HG02610 (cell line): ENCODE data around the gene AUTS2.
"Not testable (repeated sequence)": the region's sequence is repeated elsewhere in the genome, so short reads cannot be mapped to it uniquely, and the experiment has no call there.

Experiments
- ATAC-seq: cut with Tn5 transposase; IDR thresholded peaks from one replicate; pipeline ENCODE4 v1.9.1; 2021; ENCODE audit warnings: mild to moderate bottlenecking, moderate library complexity; ENCODE audit not compliant: unreplicated experiment

Gene AUTS2

DNA sequence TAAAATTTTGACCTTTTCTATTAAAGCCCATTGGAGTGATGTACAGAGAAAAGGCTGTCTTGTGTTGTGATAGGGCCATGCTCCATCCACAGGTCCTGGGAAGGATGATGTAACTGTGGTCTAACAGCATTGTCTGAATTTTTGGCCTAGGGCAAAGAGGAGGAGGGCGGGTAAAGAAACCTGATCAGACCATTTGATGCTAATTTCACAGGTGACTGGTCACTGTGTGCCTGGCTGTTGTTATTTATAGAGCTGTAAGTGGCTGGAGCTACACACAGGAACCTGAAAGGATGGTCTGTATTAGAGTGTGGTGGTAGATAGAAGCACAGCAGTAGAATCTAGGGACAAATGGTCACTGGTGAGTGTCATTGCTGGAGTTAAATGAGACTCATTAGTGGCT, 182.1 kb downstream of the AUTS2 start:
- no peak for ATAC-seq

DNA sequence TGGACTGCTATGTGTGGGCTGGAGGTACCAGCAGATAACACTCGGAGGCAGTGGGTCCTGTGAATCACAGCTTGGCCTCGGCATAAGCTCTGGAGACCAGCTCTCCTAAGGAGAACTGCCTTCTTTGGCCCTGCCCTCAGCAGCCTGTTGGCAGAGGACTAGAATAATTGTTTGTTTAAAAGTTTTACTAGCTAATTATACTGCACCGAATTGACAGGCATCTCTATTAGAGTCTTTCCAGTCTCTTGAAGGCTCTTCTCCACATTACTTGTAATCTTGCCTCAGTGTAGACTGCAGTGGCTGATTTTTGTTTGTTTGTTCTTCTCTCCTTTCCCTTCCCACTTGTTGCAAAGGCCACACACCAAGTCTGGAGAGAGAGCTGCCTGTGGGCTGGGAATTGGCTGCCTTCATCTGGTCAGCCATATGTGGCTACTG, 183.2 kb downstream of the AUTS2 start:
- no peak for ATAC-seq

GRCh38 chr7:69782917-69783684, 184.8 kb downstream of the AUTS2 start:
- no peak for ATAC-seq

DNA sequence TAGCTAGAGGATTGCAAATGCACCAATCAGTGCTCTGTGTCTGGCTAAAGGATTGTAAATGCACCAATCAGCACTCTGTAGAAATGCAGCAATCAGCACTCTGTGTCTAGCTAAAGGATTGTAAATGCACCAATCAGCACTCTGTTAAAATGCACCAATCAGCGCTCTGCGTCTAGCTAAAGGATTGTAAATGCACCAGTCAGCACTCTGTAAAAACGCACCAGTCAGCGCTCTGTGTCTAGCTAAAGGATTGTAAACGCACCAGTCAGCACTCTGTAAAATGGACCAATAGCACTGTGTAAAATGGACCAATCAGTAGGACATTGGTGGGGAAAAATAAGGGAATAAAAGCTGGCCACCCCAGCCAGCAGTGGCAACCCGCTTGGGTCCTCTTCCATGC, 187.9 kb downstream of the AUTS2 start:
- ATAC-seq = not testable (repeated sequence)

- no peak for ATAC-seq
These were observed 188.6 kb downstream of the AUTS2 start for GRCh38 chr7:69786730-69787395.

GRCh38 chr7:69787736-69788431, 189.6 kb downstream of the AUTS2 start:
- no peak for ATAC-seq

DNA sequence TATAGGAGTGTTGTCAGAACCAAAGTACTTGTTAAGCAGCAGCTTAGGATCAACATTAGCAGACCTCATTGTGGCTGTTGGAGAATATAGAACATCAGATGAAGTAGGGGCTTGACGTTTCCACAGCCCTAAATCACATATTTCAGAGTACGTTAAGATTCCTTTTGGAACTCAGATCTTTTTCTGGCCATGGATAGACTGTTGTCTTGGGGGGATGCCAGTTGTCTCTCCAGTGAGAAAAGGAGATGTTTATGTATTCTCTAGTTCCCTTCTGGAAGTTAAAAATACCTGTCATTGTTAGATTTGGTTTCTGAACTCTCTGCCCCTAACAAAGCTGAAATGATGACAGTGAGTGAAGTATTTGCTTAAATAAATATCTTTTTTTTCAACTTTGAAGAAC, 191.3 kb downstream of the AUTS2 start:
- no peak for ATAC-seq

DNA sequence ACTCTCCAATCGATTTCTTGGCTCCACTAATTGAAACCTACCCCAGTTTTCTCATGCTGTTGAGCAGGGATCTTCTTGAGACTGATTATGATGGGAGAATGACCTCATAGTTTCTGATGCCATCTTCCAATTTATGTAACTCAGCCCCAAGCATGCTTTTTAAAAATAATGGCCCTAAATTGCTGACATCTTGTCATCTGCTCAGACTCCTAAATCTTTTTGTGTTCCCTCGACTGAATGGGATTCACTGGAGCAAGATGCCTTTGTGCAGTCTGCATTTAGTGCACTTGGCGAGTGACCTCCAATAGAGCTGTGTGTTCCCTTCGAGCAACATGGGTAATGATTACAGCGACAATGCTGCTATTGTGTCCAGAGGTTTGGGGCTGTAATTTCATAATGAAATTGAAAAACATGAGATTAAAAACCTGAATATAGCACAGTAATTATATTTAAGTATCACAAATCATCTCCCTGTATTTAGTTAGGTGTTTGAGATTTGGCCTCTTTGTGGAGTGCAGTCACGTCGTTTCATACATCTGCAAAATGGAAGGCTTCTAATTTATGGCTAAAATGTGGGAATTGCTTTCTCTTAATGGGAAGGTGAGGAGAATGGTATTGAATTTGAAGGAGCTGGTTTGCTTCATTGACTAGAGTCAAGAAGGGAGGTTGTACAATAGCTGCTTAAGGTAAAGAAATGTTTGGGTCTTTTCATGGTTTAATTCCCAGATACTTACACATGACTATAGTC, 192.9 kb downstream of the AUTS2 start:
- ATAC-seq = no peak

DNA sequence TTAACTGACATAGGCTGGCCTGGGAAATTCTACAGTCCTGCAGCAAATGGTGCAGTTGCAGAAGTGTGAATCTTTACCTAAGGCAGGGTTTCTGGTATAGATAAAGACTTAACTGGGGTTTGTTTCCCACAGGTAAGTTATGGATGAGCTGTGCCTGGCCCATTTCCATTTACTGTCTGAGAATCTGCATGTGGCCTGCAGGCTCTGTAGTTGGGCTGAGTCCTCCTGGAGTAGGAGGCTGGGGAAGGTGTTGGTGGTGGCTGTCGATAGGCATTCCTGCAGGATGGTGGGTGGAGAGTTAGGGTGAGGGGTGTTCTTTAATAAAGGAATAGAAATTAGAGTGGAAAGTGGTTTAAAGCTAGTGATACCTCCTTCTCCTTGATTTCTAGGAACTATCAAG, 193.5 kb downstream of the AUTS2 start:
- ATAC-seq = no peak

DNA sequence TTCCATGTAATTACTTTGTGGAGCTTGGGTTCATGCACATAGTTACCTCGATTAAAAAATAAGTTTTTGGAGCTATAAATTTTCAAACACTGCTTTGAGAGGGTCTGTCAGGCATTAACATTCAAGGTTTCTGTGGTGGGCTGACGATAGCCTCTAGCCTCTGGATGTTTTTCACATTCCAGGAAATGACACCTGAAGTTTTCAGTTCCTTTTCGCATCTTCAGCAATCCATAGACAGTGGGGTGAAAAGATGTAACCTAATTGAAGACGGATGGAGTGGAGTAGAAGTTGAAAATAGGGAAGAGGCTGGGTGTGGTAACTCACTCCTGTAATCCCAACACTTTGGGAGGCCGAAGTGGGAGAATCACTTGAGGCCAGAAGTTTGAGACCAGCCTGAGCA, 197.7 kb downstream of the AUTS2 start:
- no peak for ATAC-seq

DNA sequence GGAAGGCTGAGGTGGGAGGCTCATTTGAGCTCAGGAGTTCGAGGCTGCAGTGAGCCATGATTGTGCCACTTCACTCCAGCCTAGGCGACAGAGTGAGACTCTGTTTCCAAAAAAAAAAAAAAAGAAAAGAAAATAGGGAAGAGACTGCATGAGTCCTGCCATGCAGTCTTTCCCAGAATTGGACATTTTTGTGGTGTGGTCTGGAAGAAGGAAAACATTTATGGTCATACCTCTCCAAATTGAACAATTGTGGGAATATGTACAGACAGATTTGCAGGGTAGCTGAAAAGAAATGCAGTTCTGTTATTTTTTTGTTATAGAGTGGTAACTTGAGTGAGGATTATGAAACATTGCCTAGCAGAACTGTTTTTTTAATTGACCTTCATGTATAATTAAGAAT, 198.1 kb downstream of the AUTS2 start:
- ATAC-seq = no peak

DNA sequence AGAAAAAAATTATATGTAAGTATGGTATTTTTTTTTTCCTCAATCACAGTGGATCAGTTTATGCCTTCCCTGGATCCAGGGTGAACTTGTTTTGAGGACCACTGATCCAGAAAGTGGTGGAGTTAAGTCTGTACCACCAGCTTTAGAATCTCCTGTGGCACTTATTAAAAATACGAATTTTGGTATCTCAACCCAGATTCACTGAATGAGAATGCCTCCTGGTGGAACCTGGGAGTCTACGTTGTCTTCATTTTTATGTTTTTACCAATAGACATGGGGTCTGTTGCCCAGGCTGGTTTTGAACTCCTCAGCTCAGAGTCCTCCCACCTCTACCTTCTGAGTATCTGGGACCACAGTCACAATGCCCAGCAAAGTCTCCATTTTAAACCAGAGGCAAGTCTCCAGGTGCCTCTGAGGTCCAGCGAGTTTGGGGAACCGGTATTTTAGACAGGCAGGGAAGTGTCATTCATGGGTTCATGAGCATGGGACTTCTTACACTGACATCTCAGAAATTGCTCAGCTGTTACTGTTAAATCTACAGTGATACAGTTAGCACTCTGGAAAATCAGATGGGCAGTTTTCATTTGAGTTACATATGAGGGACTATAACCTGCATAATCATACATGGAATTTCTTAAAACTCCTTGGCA, 200.9 kb downstream of the AUTS2 start:
- no peak for ATAC-seq

DNA sequence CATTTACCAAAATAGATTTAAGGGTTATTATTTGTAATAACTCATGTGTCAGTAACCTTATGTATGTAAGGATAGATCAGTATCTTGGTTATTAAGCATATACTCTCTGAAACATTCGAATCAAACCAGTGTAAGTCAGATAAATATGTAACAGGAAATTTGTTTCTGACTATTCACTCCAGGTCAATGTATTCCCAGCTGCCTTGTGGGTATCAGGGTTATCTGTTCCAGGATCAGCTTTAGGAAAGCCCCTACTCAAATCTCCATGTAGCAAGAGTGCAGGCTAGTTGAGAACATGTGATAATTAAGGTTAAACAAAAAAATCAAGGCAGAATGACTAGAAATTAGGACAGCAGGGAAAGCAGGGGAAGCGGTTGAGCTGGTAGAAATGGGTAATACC, 201.7 kb downstream of the AUTS2 start:
- no peak for ATAC-seq

DNA sequence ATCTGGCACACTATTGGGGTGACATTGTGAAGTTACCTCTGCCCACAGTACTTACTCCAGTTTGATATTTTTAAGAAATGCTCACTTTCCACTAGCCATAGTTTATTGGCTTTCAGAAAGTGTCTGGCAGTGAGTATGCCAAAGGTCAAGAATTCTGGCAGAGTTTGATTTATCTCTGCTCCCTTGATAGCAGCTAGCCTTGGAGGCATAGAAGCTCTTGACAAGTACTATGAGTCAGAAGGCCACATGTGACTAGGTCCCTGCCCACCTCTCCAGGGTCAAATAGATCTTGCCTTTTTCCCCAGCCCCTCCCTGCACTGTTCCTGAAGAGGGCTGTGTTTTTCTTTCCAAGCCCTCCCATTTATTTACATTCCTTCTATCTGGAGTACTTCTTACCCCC, 202.2 kb downstream of the AUTS2 start:
- no peak for ATAC-seq

- ATAC-seq = no peak
These were observed 203.7 kb downstream of the AUTS2 start for GRCh38 chr7:69801729-69802682.

- peak; percentile 84 for ATAC-seq
These were observed 205.6 kb downstream of the AUTS2 start for GRCh38 chr7:69803699-69804516.

DNA sequence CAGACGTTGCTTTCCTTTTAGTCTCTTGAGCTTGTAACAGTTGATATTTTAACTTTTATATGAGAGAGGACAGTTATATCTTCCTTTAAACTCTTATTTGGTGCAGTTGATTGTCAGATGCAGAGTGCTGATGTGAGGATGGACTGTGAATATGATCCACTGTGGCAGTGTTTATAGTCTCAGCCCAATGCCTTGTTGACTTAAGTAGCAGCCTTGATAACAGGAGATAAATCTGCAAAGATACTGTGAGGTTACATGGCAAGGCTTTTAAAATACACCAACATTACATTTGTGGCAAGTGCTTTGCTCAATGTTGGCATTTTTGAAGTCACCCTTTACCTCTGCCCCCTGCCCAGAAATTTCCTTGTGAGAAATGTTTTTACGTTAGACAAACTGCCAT, 206.7 kb downstream of the AUTS2 start:
- ATAC-seq = no peak

DNA sequence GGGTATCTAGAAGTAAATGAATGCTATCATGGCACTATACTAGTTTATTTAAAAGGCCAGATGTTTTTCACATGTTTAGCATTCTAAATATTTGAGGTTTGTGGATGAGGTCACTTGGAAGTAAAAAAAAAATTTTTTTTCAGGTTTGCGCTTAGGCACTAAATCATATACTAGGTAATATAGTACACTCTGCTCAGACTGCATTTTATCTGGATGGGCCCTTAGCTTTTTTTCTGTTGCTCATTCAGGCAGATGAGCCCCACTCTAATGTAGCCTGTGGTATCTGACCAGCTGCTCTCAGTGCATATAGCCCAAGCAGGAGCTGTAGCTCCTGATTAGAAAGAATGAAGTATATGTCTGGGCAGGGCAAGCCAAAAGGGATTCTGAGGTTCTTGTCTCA, 210.1 kb downstream of the AUTS2 start:
- ATAC-seq = no peak
